K562 (cell line): Measurements from ENCODE around the gene RIOK3. TPM values are rescaled to one million over a fixed set of nuclear protein-coding genes. Genes with fewer than 3 reads are reported as not detected.
A peak's percentile ranks its signal among the peaks of the same experiment; 100 is the strongest.

Experiments used
- CBFA2T3 ChIP-seq: fragments of 450-650 bp; IDR thresholded peaks from 2 replicates; pipeline ENCODE4 v1.6.1; 2017
- CREB1 ChIP-seq, 2 experiments: sonication (generic) in 1 of 2; formaldehyde crosslinking in 1 of 2; IDR thresholded peaks; 2 replicates each; pipeline versions ENCODE4 v1.6.1 to v1.8.0; 2012 to 2022; ENCODE audit warnings: inconsistent platforms in 1 of 2, mild to moderate bottlenecking in 1 of 2, missing genetic modification reagents in 1 of 2, moderate library complexity in 1 of 2
- ETV1 ChIP-seq: fragments of 450-650 bp; conservative IDR thresholded peaks from 2 replicates; pipeline ENCODE4 v1.6.1; 2016; ENCODE audit warnings: missing genetic modification characterization, control low read depth, low read depth, missing compliant biosample characterization
- FOXM1 ChIP-seq, 2 experiments: fragments of 450-650 bp in 1 of 2; sonication (generic) in 1 of 2; formaldehyde crosslinking in 1 of 2; IDR thresholded peaks; 2 replicates each; pipeline versions ENCODE4 v1.6.1 to v1.9.0; 2017 to 2022; ENCODE audit warnings: low read depth in 2 of 2, mild to moderate bottlenecking in 2 of 2, missing genetic modification reagents in 1 of 2, moderate library complexity in 1 of 2
- MTA1 ChIP-seq: fragments of 450-650 bp; IDR thresholded peaks from 2 replicates; pipeline ENCODE4 v1.6.1; 2017; ENCODE audit warnings: borderline replicate concordance
- NEUROD1 ChIP-seq: fragments of 150-350 bp; IDR thresholded peaks from 2 replicates; pipeline ENCODE4 v1.6.1; 2014; ENCODE audit warnings: borderline replicate concordance, low read length, low read depth; ENCODE audit not compliant: partially characterized antibody
- NFXL1 ChIP-seq: fragments of 450-650 bp; formaldehyde crosslinking; IDR thresholded peaks from 2 replicates; pipeline ENCODE4 v1.4.0; 2021; ENCODE audit warnings: mild to moderate bottlenecking
- NR4A1 ChIP-seq, 2 experiments: fragments of 250-450 bp in 1 of 2; fragments of 450-650 bp in 1 of 2; sonication (Bioruptor Pico) in 1 of 2; IDR thresholded peaks; 2 replicates each; pipeline versions ENCODE4 v1.4.0 to v1.6.1; 2016 to 2020; ENCODE audit warnings: mild to moderate bottlenecking in 2 of 2, missing compliant biosample characterization in 1 of 2, missing genetic modification characterization in 1 of 2, moderate library complexity in 1 of 2
- POLR2G ChIP-seq: fragments of 200-400 bp; formaldehyde crosslinking; IDR thresholded peaks from 2 replicates; pipeline ENCODE4 v1.6.1; 2017; ENCODE audit warnings: low read depth, mild to moderate bottlenecking, antibody characterized with exemption, low read length, moderate library complexity
- RAD51 ChIP-seq: fragments of 450-650 bp; IDR thresholded peaks from 2 replicates; pipeline ENCODE4 v1.7.1; 2016; ENCODE audit warnings: low read depth, mild to moderate bottlenecking, borderline replicate concordance
- SAFB2 ChIP-seq: fragments of 200-400 bp; formaldehyde crosslinking; IDR thresholded peaks from 2 replicates; pipeline ENCODE4 v1.6.1; 2018; ENCODE audit warnings: borderline replicate concordance, low read length, low read depth, moderate library complexity; ENCODE audit not compliant: severe bottlenecking
- SAP30 ChIP-seq: fragments of 200-600 bp; sonication (generic); IDR thresholded peaks from 2 replicates; pipeline ENCODE4 v1.6.1; 2012; ENCODE audit warnings: borderline replicate concordance, low read depth, mild to moderate bottlenecking, moderate library complexity, low read length, control low read depth, inconsistent platforms; ENCODE audit not compliant: insufficient read depth, poor library complexity, severe bottlenecking
- ZNF347 ChIP-seq: fragments of 450-650 bp; formaldehyde crosslinking; IDR thresholded peaks from 2 replicates; pipeline ENCODE4 v1.4.0; 2020; ENCODE audit warnings: low read depth, mild to moderate bottlenecking, moderate library complexity
- ZNF79 ChIP-seq: fragments of 250-450 bp; sonication (Bioruptor Pico); IDR thresholded peaks from 2 replicates; pipeline ENCODE4 v1.4.0; 2020; ENCODE audit warnings: low read depth, mild to moderate bottlenecking, moderate library complexity
- ZSCAN29 ChIP-seq: fragments of 450-650 bp; IDR thresholded peaks from 2 replicates; pipeline ENCODE4 v1.6.1; 2017
- polyA plus RNA-seq, 8 experiments: library from polyadenylated mRNA; depleted of rRNA in 4 of 8; stranded (reverse) in 5 of 8; unstranded in 3 of 8; fragments of >200 nt; fragmentation: Nextera tagmentation in 2 of 8; fragmentation: Illumina TruSeq in 1 of 8; extraction: Ambion mirVana in 2 of 8; extraction: Trizol in 1 of 8; gene quantifications; 2 replicates each; pipeline versions ENCODE4 v1.2.1 to v1.2.3, GENCODE V29; 2011 to 2014; ENCODE audit warnings: inconsistent platforms in 1 of 8, missing spikeins in 1 of 8
- total RNA-seq, 7 experiments: library from RNA; depleted of rRNA in 6 of 7; stranded (reverse); fragments of >200 nt in 6 of 7; fragmentation: Illumina TruSeq in 2 of 7; extraction: Trizol in 2 of 7; gene quantifications; 2 replicates each; pipeline versions ENCODE4 v1.2.1 to v1.2.3, GENCODE V29; 2011 to 2021; ENCODE audit warnings: low replicate concordance in 1 of 7
- TF ChIP-seq, protein P1 (sequence below), 2 experiments: fragments of 450-650 bp; formaldehyde crosslinking in 1 of 2; IDR thresholded peaks; 2 replicates each; pipeline versions ENCODE4 v1.4.0 to v1.6.1; 2014 to 2020; ENCODE audit warnings: mild to moderate bottlenecking in 2 of 2, borderline replicate concordance in 1 of 2, low read depth in 1 of 2
- TF ChIP-seq, protein P2 (sequence below): sonication (generic); formaldehyde crosslinking; IDR thresholded peaks from 2 replicates; pipeline ENCODE4 v1.8.0; 2022; ENCODE audit warnings: mild to moderate bottlenecking, low read depth, missing genetic modification reagents

Gene RIOK3
- total and polyA plus RNA-seq, 9 of the 15 experiments (the other 6 are each of a cell fraction or from before 2014, with no cell fraction given) = 21.4 to 89.5 (median 62.9) TPM

DNA sequence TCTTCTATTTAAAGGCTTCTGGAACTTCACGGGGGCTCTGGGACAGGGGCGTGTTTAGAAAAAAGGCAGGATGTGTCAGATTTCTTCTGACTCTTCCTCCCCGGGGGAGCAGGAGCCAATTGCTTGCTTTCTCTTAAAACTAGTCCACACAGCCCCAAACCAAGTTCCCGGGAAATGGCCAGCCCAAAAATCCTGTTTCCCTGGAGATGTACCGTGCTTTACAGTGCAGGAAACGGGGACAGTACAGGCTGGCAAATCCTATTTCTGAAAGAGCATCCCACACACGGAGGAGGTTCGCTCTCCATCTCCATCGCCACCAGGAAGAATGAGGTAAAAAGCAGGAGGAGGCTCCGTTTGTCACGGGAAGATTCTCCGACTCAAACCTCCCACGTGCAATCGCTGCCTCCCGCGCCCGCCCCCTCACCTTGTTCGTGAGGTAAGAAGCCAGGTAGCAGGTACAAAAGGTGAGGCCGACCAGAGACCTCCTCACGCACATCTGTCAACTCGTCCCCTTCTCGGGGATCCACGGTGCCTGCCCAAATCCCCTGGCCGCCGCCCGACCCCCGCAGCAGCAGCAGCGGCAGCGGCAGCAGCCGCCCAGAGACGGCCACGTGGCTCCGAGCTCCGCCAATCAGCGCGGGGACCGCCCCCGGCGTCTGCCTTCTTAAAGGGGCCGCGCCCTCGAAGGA, 15.6 kb upstream of the RIOK3 start (continued):
- TF ChIP-seq FOXM1 (IDR thresholded peaks at IDR 0.05; ENCODE audit: low read depth) (peak; percentile 46; the same call in 1 of the 2 replicates), FOXM1 (CRISPR knock-in tag; IDR thresholded peaks at IDR 0.05; ENCODE audit: low read depth) (no peak), SAP30 (peak; percentile 94), SAFB2 (no peak), MTA1 (0 out of 2 replicates have a peak, but pooled peaks have one; percentile 33), CBFA2T3 (peak; percentile 14; the same call in 1 of the 2 replicates), ZNF347 (CRISPR knock-in tag) (no peak), NEUROD1 (peak; percentile 25), ETV1 (tag) (no peak), POLR2G (peak; percentile 91), ZNF79 (CRISPR knock-in tag) (no peak), RAD51 (peak; percentile 94), NFXL1 (CRISPR knock-in tag) (no peak), NR4A1 (CRISPR knock-in tag; IDR thresholded peaks at IDR 0.05) (peak; percentile 76; the same call in 1 of the 2 replicates), NR4A1 (tag; IDR thresholded peaks at IDR 0.05) (no peak), ZSCAN29 (peak; percentile 83), CREB1 (IDR thresholded peaks at IDR 0.05) (peak; percentile 30; the same call in 1 of the 2 replicates), CREB1 (CRISPR knock-in tag; IDR thresholded peaks at IDR 0.05) (peak; percentile 44; the same call in 1 of the 2 replicates)
- TF ChIP-seq, protein P1, sequence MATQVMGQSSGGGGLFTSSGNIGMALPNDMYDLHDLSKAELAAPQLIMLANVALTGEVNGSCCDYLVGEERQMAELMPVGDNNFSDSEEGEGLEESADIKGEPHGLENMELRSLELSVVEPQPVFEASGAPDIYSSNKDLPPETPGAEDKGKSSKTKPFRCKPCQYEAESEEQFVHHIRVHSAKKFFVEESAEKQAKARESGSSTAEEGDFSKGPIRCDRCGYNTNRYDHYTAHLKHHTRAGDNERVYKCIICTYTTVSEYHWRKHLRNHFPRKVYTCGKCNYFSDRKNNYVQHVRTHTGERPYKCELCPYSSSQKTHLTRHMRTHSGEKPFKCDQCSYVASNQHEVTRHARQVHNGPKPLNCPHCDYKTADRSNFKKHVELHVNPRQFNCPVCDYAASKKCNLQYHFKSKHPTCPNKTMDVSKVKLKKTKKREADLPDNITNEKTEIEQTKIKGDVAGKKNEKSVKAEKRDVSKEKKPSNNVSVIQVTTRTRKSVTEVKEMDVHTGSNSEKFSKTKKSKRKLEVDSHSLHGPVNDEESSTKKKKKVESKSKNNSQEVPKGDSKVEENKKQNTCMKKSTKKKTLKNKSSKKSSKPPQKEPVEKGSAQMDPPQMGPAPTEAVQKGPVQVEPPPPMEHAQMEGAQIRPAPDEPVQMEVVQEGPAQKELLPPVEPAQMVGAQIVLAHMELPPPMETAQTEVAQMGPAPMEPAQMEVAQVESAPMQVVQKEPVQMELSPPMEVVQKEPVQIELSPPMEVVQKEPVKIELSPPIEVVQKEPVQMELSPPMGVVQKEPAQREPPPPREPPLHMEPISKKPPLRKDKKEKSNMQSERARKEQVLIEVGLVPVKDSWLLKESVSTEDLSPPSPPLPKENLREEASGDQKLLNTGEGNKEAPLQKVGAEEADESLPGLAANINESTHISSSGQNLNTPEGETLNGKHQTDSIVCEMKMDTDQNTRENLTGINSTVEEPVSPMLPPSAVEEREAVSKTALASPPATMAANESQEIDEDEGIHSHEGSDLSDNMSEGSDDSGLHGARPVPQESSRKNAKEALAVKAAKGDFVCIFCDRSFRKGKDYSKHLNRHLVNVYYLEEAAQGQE (IDR thresholded peaks at IDR 0.05; ENCODE audit: borderline replicate concordance) = peak; percentile 63
- TF ChIP-seq, protein P1 (CRISPR knock-in tag; IDR thresholded peaks at IDR 0.05; ENCODE audit: low read depth) = no peak
- TF ChIP-seq, protein P2, sequence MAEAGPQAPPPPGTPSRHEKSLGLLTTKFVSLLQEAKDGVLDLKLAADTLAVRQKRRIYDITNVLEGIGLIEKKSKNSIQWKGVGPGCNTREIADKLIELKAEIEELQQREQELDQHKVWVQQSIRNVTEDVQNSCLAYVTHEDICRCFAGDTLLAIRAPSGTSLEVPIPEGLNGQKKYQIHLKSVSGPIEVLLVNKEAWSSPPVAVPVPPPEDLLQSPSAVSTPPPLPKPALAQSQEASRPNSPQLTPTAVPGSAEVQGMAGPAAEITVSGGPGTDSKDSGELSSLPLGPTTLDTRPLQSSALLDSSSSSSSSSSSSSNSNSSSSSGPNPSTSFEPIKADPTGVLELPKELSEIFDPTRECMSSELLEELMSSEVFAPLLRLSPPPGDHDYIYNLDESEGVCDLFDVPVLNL (CRISPR knock-in tag) = peak; percentile 66; the same call in 1 of the 2 replicates
